DOHH2 (cell line): ENCODE data around the gene SCYL1.

Source experiments
- H3F3A ChIP-seq: fragments of 200-600 bp; sonication (generic), shearing (Covaris generic); 2 replicates; pipeline ENCODE4 v1.6.0; 2016; ENCODE audit warnings: antibody characterized with exemption, mild to moderate bottlenecking; ENCODE audit not compliant: control insufficient read depth, insufficient read depth
- H3K27ac ChIP-seq: fragments of 200-600 bp; sonication (generic); 2 replicates; pipeline ENCODE4 v1.5.1; 2014; ENCODE audit warnings: low read depth, mild to moderate bottlenecking, low read length, moderate library complexity
- H3K27me3 ChIP-seq: fragments of 200-600 bp; sonication (generic); 2 replicates; pipeline ENCODE4 v1.6.1; 2014; ENCODE audit warnings: mild to moderate bottlenecking, low read length, mixed read lengths; ENCODE audit not compliant: control insufficient read depth
- H3K36me3 ChIP-seq: fragments of 200-600 bp; sonication (generic); 2 replicates; pipeline ENCODE4 v1.6.1; 2014; ENCODE audit warnings: mild to moderate bottlenecking, low read length, moderate library complexity, mixed read lengths; ENCODE audit not compliant: control insufficient read depth
- H3K4me1 ChIP-seq: fragments of 200-600 bp; sonication (generic); 2 replicates; pipeline ENCODE4 v1.6.1; 2014; ENCODE audit warnings: mild to moderate bottlenecking, low read length, mixed read lengths; ENCODE audit not compliant: control insufficient read depth
- H3K4me2 ChIP-seq: fragments of 200-600 bp; sonication (generic); 2 replicates; pipeline ENCODE4 v1.6.0; 2014; ENCODE audit warnings: mild to moderate bottlenecking, low read length, moderate library complexity
- H3K4me3 ChIP-seq: fragments of 200-600 bp; sonication (generic); 2 replicates; pipeline ENCODE4 v1.5.1; 2014; ENCODE audit warnings: mild to moderate bottlenecking, low read length, mixed read lengths
- H3K79me2 ChIP-seq: fragments of 200-600 bp; sonication (generic); 2 replicates; pipeline ENCODE4 v1.6.1; 2014; ENCODE audit warnings: mild to moderate bottlenecking, low read length, mixed read lengths; ENCODE audit not compliant: control insufficient read depth
- H3K9me2 ChIP-seq: fragments of 200-600 bp; sonication (generic); replicated peaks from 2 replicates; pipeline ENCODE4 v1.6.1; 2014; ENCODE audit warnings: mild to moderate bottlenecking, low read length, mixed read lengths; ENCODE audit not compliant: control insufficient read depth
- H3K9me3 ChIP-seq: fragments of 200-600 bp; sonication (generic); 2 replicates; pipeline ENCODE4 v1.6.1; 2014; ENCODE audit warnings: antibody characterized with exemption, low read length, mixed read lengths; ENCODE audit not compliant: control insufficient read depth, insufficient read depth
- H4K20me1 ChIP-seq: fragments of 200-600 bp; sonication (generic); 2 replicates; pipeline ENCODE4 v1.6.0; 2014; ENCODE audit warnings: low read depth, mild to moderate bottlenecking, antibody characterized with exemption, low read length, moderate library complexity; ENCODE audit not compliant: control insufficient read depth, insufficient read depth
- CTCF ChIP-seq: fragments of 200-600 bp; sonication (generic); IDR thresholded peaks from one replicate; pipeline ENCODE4 v1.5.1; 2014; ENCODE audit warnings: antibody characterized with exemption, mild to moderate bottlenecking, low read depth, low read length; ENCODE audit not compliant: poor library complexity, severe bottlenecking
- EZH2phosphoT487 ChIP-seq: fragments of 200-600 bp; sonication (generic); IDR thresholded peaks from 2 replicates; pipeline ENCODE4 v1.6.1; 2017; ENCODE audit warnings: borderline replicate concordance, mild to moderate bottlenecking, antibody characterized with exemption, low read length, moderate library complexity, mixed read lengths

The SCYL1 gene

GRCh38 chr11:65554842-65555430 lies 30.1 kb downstream of the SCYL1 start:
- Histone ChIP-seq H3K79me2 (no peaks in the 10 kb centered on the region), H4K20me1 (no peaks in the 10 kb centered on the region), H3K27ac (no peak overlapping the region), H3K4me2 (no peak overlapping the region), H3K9me2 (no peaks in the 10 kb centered on the region), H3K36me3 (no peaks in the 10 kb centered on the region), H3F3A (peaks cover 8% of the 10 kb centered on the region), H3K9me3 (no peaks in the 10 kb centered on the region), H3K4me3 (no peak overlapping the region), H3K4me1 (peaks cover 51% of the 10 kb centered on the region), H3K27me3 (no peaks in the 10 kb centered on the region)
- TF ChIP-seq EZH2phosphoT487: no peak
- no peak for TF ChIP-seq CTCF

GRCh38 chr11:65555693-65556231 lies 30.9 kb downstream of the SCYL1 start:
- Histone ChIP-seq H3K4me2 (no peak overlapping the region), H3K27me3 (no peaks in the 10 kb centered on the region), H3K27ac (no peak overlapping the region), H3K4me3 (no peak overlapping the region), H3K9me3 (no peaks in the 10 kb centered on the region), H4K20me1 (no peaks in the 10 kb centered on the region), H3K4me1 (peaks cover 51% of the 10 kb centered on the region), H3F3A (peaks cover 8% of the 10 kb centered on the region), H3K36me3 (no peaks in the 10 kb centered on the region), H3K9me2 (no peaks in the 10 kb centered on the region), H3K79me2 (no peaks in the 10 kb centered on the region)
- TF ChIP-seq CTCF: no peak

- peaks cover 45% of the 10 kb centered on the region for H3K4me1 ChIP-seq
- no peaks in the 10 kb centered on the region for H3K36me3 ChIP-seq
- no peak overlapping the region for H3K27ac ChIP-seq
- peaks cover 7% of the 10 kb centered on the region for H3F3A ChIP-seq
- H3K4me2 ChIP-seq: peak overlapping the region; percentile 37; the same call in 1 of the 2 replicates
- H3K4me3 ChIP-seq: no peak overlapping the region
- no peaks in the 10 kb centered on the region for H3K9me3 ChIP-seq
- no peaks in the 10 kb centered on the region for H4K20me1 ChIP-seq
- TF ChIP-seq EZH2phosphoT487 (no peak), CTCF (no peak)
- H3K79me2 ChIP-seq: no peaks in the 10 kb centered on the region
- no peaks in the 10 kb centered on the region for H3K9me2 ChIP-seq
- H3K27me3 ChIP-seq: no peaks in the 10 kb centered on the region
Observed at GRCh38 chr11:65556470-65557279, 31.8 kb downstream of the SCYL1 start.
